Esophagus muscularis mucosa (tissue), 4 donors: ENCODE data around the gene ITFG2. TPM values are rescaled to one million over a fixed set of nuclear protein-coding genes. Genes with fewer than 3 reads are reported as not detected.

Source experiments
- DNase-seq: peaks from one replicate; pipeline ENCODE4 v3.0.0-alpha.2; 2017; ENCODE audit errors: extremely low spot score
- H3K27ac ChIP-seq, 4 donors: fragments of 200-600 bp; sonication (generic); replicated peaks in 1 of 4; 1 replicate in 3 of 4; 2 replicates in 1 of 4; pipeline ENCODE4 v1.5.1; 2016 to 2019; ENCODE audit warnings: mild to moderate bottlenecking in 1 of 4
- H3K27me3 ChIP-seq, 4 donors: fragments of 200-600 bp; sonication (generic); one replicate each; pipeline versions ENCODE4 v1.5.1 to v1.6.0; 2016 to 2019
- H3K36me3 ChIP-seq, 4 donors: fragments of 200-600 bp; sonication (generic); one replicate each; pipeline ENCODE4 v1.5.1; 2016 to 2019
- H3K4me1 ChIP-seq, 4 donors: fragments of 200-600 bp; sonication (generic); one replicate each; pipeline ENCODE4 v1.5.1; 2016 to 2019
- H3K4me3 ChIP-seq, 4 donors: fragments of 200-600 bp; sonication (generic); 1 replicate in 2 of 4; 2 replicates in 2 of 4; pipeline ENCODE4 v1.5.1; 2016 to 2019; ENCODE audit warnings: mild to moderate bottlenecking in 4 of 4, moderate library complexity in 1 of 4
- H3K9me3 ChIP-seq, 4 donors: fragments of 200-600 bp; sonication (generic); 1 replicate in 3 of 4; 2 replicates in 1 of 4; pipeline ENCODE4 v1.5.1; 2016 to 2019
- CTCF ChIP-seq, 3 experiments: fragments of 200-600 bp in 2 of 3; fragments of 450-650 bp in 1 of 3; sonication (generic) in 2 of 3; IDR thresholded peaks; one replicate each; pipeline ENCODE4 v1.5.1; 2017 to 2019; ENCODE audit warnings: antibody characterized with exemption in 3 of 3, mild to moderate bottlenecking in 2 of 3, moderate library complexity in 1 of 3
- EP300 ChIP-seq: sonication (generic); formaldehyde crosslinking; IDR thresholded peaks from one replicate; pipeline ENCODE4 v1.6.1; 2017; ENCODE audit warnings: antibody characterized with exemption
- POLR2A ChIP-seq: fragments of 450-650 bp; IDR thresholded peaks from one replicate; pipeline ENCODE4 v1.6.1; 2017; ENCODE audit warnings: antibody characterized with exemption, moderate library complexity, mild to moderate bottlenecking, low read depth
- POLR2AphosphoS5 ChIP-seq, 2 donors: sonication (generic); formaldehyde crosslinking; IDR thresholded peaks; one replicate each; pipeline ENCODE4 v1.6.1; 2017; ENCODE audit warnings: antibody characterized with exemption in 2 of 2
- WGBS: methylation state at CpG from one replicate; pipeline ENCODE4 v1.1.5; 2018; 5-methylcytosine and 5-hydroxymethylcytosine counted together
- intact Hi-C: fragments of 100-400 bp; cut with DNase I; formaldehyde crosslinking; loops from one replicate; pipeline ENCODE4 v1.15.1; 2023
- total RNA-seq, 4 donors: library from RNA; depleted of rRNA; stranded (reverse); fragments of >200 nt; gene quantifications; one replicate each; pipeline versions ENCODE4 v1.1.0 to v1.2.1, GENCODE V29; 2016

ITFG2 gene
- total RNA-seq, 4 donors from 2014 or later = 13.6 to 26.2 (median 21.8) TPM

GRCh38 chr12:2856051-2856450, 43.6 kb downstream of the ITFG2 start:
- no peak for TF ChIP-seq POLR2A
- TF ChIP-seq POLR2AphosphoS5 (IDR thresholded peaks at IDR 0.05) = no peak
- no peak for TF ChIP-seq EP300
- TF ChIP-seq CTCF (IDR thresholded peaks at IDR 0.05) = no peak
- intact Hi-C loops = loop anchor here (10.0 kb wide), 1 partner anchor 89 kb away; no protein-coding TSS in a partner anchor
- no peaks in the 10 kb centered on the region for H3K9me3 ChIP-seq
- 90% methylated on average over 3 of the region's 3 CpGs for WGBS
- no peak overlapping the region for H3K27ac ChIP-seq
- peaks cover 0 to 9% (median 4%) of the 10 kb centered on the region in 4 donors for H3K4me1 ChIP-seq
- peaks cover 0 to 11% (median 9%) of the 10 kb centered on the region in 4 donors for H3K36me3 ChIP-seq
- H3K4me3 ChIP-seq = no peak overlapping the region
- H3K27me3 ChIP-seq = no peaks in the 10 kb centered on the region
- DNase-seq = no peak

GRCh38 chr12:2857021-2857431, 44.6 kb downstream of the ITFG2 start, which contains the start of gene TEX52:
Gene TEX52 (minus strand): TSS chr12:2857039. CDS start chr12:2857026, 13 bp downstream.
- H3K4me1 ChIP-seq = peaks cover 0 to 9% (median 4%) of the 10 kb centered on the region in 4 donors
- no peak for TF ChIP-seq POLR2A
- no peak for TF ChIP-seq EP300
- TF ChIP-seq CTCF (IDR thresholded peaks at IDR 0.05) = no peak
- TF ChIP-seq POLR2AphosphoS5 (IDR thresholded peaks at IDR 0.05) = no peak
- 86% methylated on average over 3 of the region's 3 CpGs for WGBS
- peaks cover 0 to 11% (median 9%) of the 10 kb centered on the region in 4 donors for H3K36me3 ChIP-seq
- no peak for DNase-seq
- no peaks in the 10 kb centered on the region for H3K9me3 ChIP-seq
- intact Hi-C loops = loop anchor here (10.0 kb wide), 1 partner anchor 88 kb away; no protein-coding TSS in a partner anchor
- no peak within 1 kb of the TSS for H3K4me3 ChIP-seq
- no peak within 1 kb of the TSS for H3K27ac ChIP-seq
- H3K27me3 ChIP-seq = no peaks in the 10 kb centered on the region

- no peak for TF ChIP-seq EP300
- no peak for TF ChIP-seq POLR2AphosphoS5 (IDR thresholded peaks at IDR 0.05)
- no peak for TF ChIP-seq CTCF (IDR thresholded peaks at IDR 0.05)
- TF ChIP-seq POLR2A = no peak
- 93% methylated on average over 7 of the region's 7 CpGs for WGBS
- Histone ChIP-seq H3K4me1 (peaks cover 0 to 9% (median 4%) of the 10 kb centered on the region in 4 donors), H3K36me3 (peaks cover 0 to 11% (median 9%) of the 10 kb centered on the region in 4 donors), H3K4me3 (no peak overlapping the region), H3K9me3 (no peaks in the 10 kb centered on the region), H3K27me3 (no peaks in the 10 kb centered on the region), H3K27ac (no peak overlapping the region)
- no peak for DNase-seq
- intact Hi-C loops = loop anchor here (10.0 kb wide), 1 partner anchor 87 kb away; no protein-coding TSS in a partner anchor
Observed at GRCh38 chr12:2857576-2857975, 45.1 kb downstream of the ITFG2 start.

- no peak overlapping the region for H3K4me3 ChIP-seq
- peaks cover 0 to 8% (median 3%) of the 10 kb centered on the region in 4 donors for H3K4me1 ChIP-seq
- intact Hi-C loops = loop anchor here (10.0 kb wide), 1 partner anchor 86 kb away; no protein-coding TSS in a partner anchor
- H3K9me3 ChIP-seq = no peaks in the 10 kb centered on the region
- TF ChIP-seq POLR2AphosphoS5 (IDR thresholded peaks at IDR 0.05) (no peak), EP300 (no peak), POLR2A (no peak), CTCF (IDR thresholded peaks at IDR 0.05) (no peak)
- no peak for DNase-seq
- 80% methylated on average over 2 of the region's 2 CpGs for WGBS
- H3K36me3 ChIP-seq = peaks cover 0 to 11% (median 9%) of the 10 kb centered on the region in 4 donors
- no peaks in the 10 kb centered on the region for H3K27me3 ChIP-seq
- H3K27ac ChIP-seq = no peak overlapping the region
Observed at GRCh38 chr12:2858334-2858733, 45.9 kb downstream of the ITFG2 start.
